Measurements from ENCODE around the gene LRRC59.
A peak's percentile ranks its signal among the peaks of the same experiment; 100 is the strongest.

Gene LRRC59

GRCh38 chr17:50352072-50352692, 45.1 kb downstream of the LRRC59 start:
- no peaks in the 10 kb centered on the region for H3K27me3 ChIP-seq
- no peak overlapping the region for H3K4me3 ChIP-seq (ENCODE audit: low read depth, low read length)
- H3K4me1 ChIP-seq = no peaks in the 10 kb centered on the region
- DNase-seq = peak; percentile 49
- no peak for TF ChIP-seq CTCF (IDR thresholded peaks at IDR 0.05; ENCODE audit: low read depth, low read length)
- H3K36me3 ChIP-seq = peaks cover 29% of the 10 kb centered on the region
- no peaks in the 10 kb centered on the region for H3K9me3 ChIP-seq

GRCh38 chr17:50350733-50351132, 46.6 kb downstream of the LRRC59 start:
- no peak for TF ChIP-seq CTCF (IDR thresholded peaks at IDR 0.05; ENCODE audit: low read depth, low read length)
- Histone ChIP-seq H3K36me3 (peaks cover 15% of the 10 kb centered on the region), H3K4me1 (no peaks in the 10 kb centered on the region), H3K9me3 (no peaks in the 10 kb centered on the region), H3K4me3 (ENCODE audit: low read depth, low read length) (no peak overlapping the region), H3K27me3 (no peaks in the 10 kb centered on the region)
- no peak for DNase-seq

- DNase-seq = no peak
- no peak for TF ChIP-seq CTCF (IDR thresholded peaks at IDR 0.05; ENCODE audit: low read depth, low read length)
- H3K27me3 ChIP-seq = peaks cover 3% of the 10 kb centered on the region; the same call in 1 of the 2 replicates
- H3K4me1 ChIP-seq = peaks cover 3% of the 10 kb centered on the region; the same call in 1 of the 2 replicates
- no peaks in the 10 kb centered on the region for H3K9me3 ChIP-seq
- H3K36me3 ChIP-seq = peaks cover 5% of the 10 kb centered on the region; the same call in 1 of the 2 replicates
- no peak overlapping the region for H3K4me3 ChIP-seq (ENCODE audit: low read depth, low read length)
Measured at GRCh38 chr17:50349243-50349600, 48.1 kb downstream of the LRRC59 start.

- H3K4me3 ChIP-seq (ENCODE audit: low read depth, low read length) = no peak overlapping the region
- H3K27me3 ChIP-seq = peaks cover 3% of the 10 kb centered on the region; the same call in 1 of the 2 replicates
- DNase-seq = no peak
- no peak for TF ChIP-seq CTCF (IDR thresholded peaks at IDR 0.05; ENCODE audit: low read depth, low read length)
- peaks cover 3% of the 10 kb centered on the region; the same call in 1 of the 2 replicates for H3K4me1 ChIP-seq
- no peaks in the 10 kb centered on the region for H3K9me3 ChIP-seq
- peaks cover under 1% of the 10 kb centered on the region; the same call in 1 of the 2 replicates for H3K36me3 ChIP-seq
Measured at GRCh38 chr17:50348522-50349242, 48.6 kb downstream of the LRRC59 start.

- peaks cover 3% of the 10 kb centered on the region; the same call in 1 of the 2 replicates for H3K4me1 ChIP-seq
Measured at GRCh38 chr17:50347894-50348291, 49.4 kb downstream of the LRRC59 start.

More at GRCh38 chr17:50347894-50348291, 49.4 kb downstream of the LRRC59 start:
- Histone ChIP-seq H3K9me3 (no peaks in the 10 kb centered on the region), H3K27me3 (peaks cover 3% of the 10 kb centered on the region; the same call in 1 of the 2 replicates), H3K36me3 (no peaks in the 10 kb centered on the region), H3K4me3 (ENCODE audit: low read depth, low read length) (no peak overlapping the region)
- DNase-seq = no peak
- TF ChIP-seq CTCF (IDR thresholded peaks at IDR 0.05; ENCODE audit: low read depth, low read length) = no peak
